Kidney capillary endothelial cell (primary cell): ENCODE data around the gene LMTK3.
"Not testable (repeated sequence)": the region's sequence is repeated elsewhere in the genome, so short reads cannot be mapped to it uniquely, and the experiment has no call there.

ENCODE experiments used
- DNase-seq: peaks from one replicate; pipeline ENCODE4 v3.0.0-alpha.2; 2018; ENCODE audit warnings: low spot score

LMTK3 gene

GRCh38 chr19:48486706-48487105, 24.9 kb downstream of the LMTK3 start:
- not testable (repeated sequence) for DNase-seq

- no peak for DNase-seq
Observed at GRCh38 chr19:48484931-48485612, 26.6 kb downstream of the LMTK3 start.

GRCh38 chr19:48484247-48484893, 27.3 kb downstream of the LMTK3 start:
- no peak for DNase-seq

- no peak for DNase-seq
Observed at GRCh38 chr19:48483301-48483700, 28.3 kb downstream of the LMTK3 start.

GRCh38 chr19:48481846-48482639, 29.6 kb downstream of the LMTK3 start:
- no peak for DNase-seq

- peak; percentile 70 for DNase-seq
Observed at GRCh38 chr19:48480558-48481500, 30.8 kb downstream of the LMTK3 start.

GRCh38 chr19:48480183-48480557, 31.5 kb downstream of the LMTK3 start:
- DNase-seq: no peak

- DNase-seq: no peak
Observed at GRCh38 chr19:48479686-48480085, 31.9 kb downstream of the LMTK3 start.

- DNase-seq: no peak
Observed at GRCh38 chr19:48478339-48479256, 33.0 kb downstream of the LMTK3 start.

- no peak for DNase-seq
Observed at GRCh38 chr19:48477698-48478338, 33.8 kb downstream of the LMTK3 start.

GRCh38 chr19:48477067-48477685, 34.5 kb downstream of the LMTK3 start:
- no peak for DNase-seq

- no peak for DNase-seq
Observed at GRCh38 chr19:48476176-48476575, 35.5 kb downstream of the LMTK3 start.

GRCh38 chr19:48475369-48476068, 36.1 kb downstream of the LMTK3 start:
- no peak for DNase-seq

- no peak for DNase-seq
Observed at GRCh38 chr19:48474084-48474592, 37.5 kb downstream of the LMTK3 start.

- DNase-seq: no peak
Observed at GRCh38 chr19:48473161-48473966, 38.3 kb downstream of the LMTK3 start.

GRCh38 chr19:48471836-48472235, 39.8 kb downstream of the LMTK3 start:
- no peak for DNase-seq

GRCh38 chr19:48470856-48471255, 40.8 kb downstream of the LMTK3 start:
- no peak for DNase-seq
